Measurements from ENCODE around the gene ADRB2. TPM values are rescaled to one million over a fixed set of nuclear protein-coding genes. Genes with fewer than 3 reads are reported as not detected.

The ADRB2 gene
- total and polyA plus RNA-seq, 4 donors = 1.2 to 7.6 (median 3.8) TPM

- H3K27ac ChIP-seq (ENCODE audit: low read depth in 1 of 2, low read length in 2 of 2) = no peak overlapping the region
Measured at GRCh38 chr5:148856424-148856823, 30.0 kb downstream of the ADRB2 start.

DNA sequence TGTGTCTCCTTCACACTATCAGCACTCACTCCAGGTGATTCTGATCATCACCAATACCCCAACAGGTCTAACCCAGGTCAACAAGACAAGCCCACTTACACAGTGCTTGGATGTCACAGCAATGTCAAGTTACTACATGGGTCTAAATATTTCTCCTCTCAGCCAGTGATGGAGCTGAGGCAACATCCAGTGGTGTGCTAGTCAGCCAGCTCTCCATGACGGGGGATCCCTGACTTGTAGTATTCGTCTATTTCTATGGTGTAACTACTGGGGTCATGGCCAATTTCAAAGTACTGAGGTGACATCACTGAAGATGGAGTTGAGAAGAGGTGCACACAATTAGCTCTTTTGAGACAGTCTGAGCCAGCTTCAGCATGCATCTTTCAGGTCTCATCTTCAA, 31.1 kb downstream of the ADRB2 start:
- Histone ChIP-seq H3K9me3 (ENCODE audit: control insufficient read depth in 4 of 4, low read length in 3 of 4) (no peaks in the 10 kb centered on the region), H3K27ac (ENCODE audit: low read depth in 1 of 2, low read length in 2 of 2) (no peak overlapping the region), H3K4me1 (ENCODE audit: control insufficient read depth in 4 of 4, insufficient read depth in 4 of 4, low read length in 3 of 4) (peaks cover 0 to 6% (median 1%) of the 10 kb centered on the region in 4 donors), H3K36me3 (ENCODE audit: control insufficient read depth in 4 of 4, insufficient read depth in 3 of 4, low read depth in 1 of 4, low read length in 3 of 4) (no peaks in the 10 kb centered on the region), H3K9ac (ENCODE audit: low read depth in 1 of 2, low read length in 2 of 2) (no peak overlapping the region), H3K4me3 (ENCODE audit: low read depth in 1 of 3, low read length in 3 of 3) (no peak overlapping the region), H3K27me3 (ENCODE audit: control insufficient read depth in 4 of 4, insufficient read depth in 4 of 4, low read length in 3 of 4) (no peaks in the 10 kb centered on the region)
- no peak for TF ChIP-seq REST (IDR thresholded peaks at IDR 0.05)
- TF ChIP-seq NR2F2 (IDR thresholded peaks at IDR 0.05) = no peak
- TF ChIP-seq MAX (IDR thresholded peaks at IDR 0.05) = no peak
- TF ChIP-seq HNF4A (conservative IDR thresholded peaks at IDR 0.05) = no peak
- no peak for TF ChIP-seq HNF4G (IDR thresholded peaks at IDR 0.05)
- no peak for TF ChIP-seq ATF3 (IDR thresholded peaks at IDR 0.05)
- no peak for TF ChIP-seq TAF1 (conservative IDR thresholded peaks at IDR 0.05)
- no peak for TF ChIP-seq EGR1 (IDR thresholded peaks at IDR 0.05; ENCODE audit: low read depth in 2 of 2)
- no peak for TF ChIP-seq CTCF (IDR thresholded peaks at IDR 0.05; ENCODE audit: low read depth, low read length, missing input control)
- no peak for TF ChIP-seq YY1 (IDR thresholded peaks at IDR 0.05)
- TF ChIP-seq, protein P1, sequence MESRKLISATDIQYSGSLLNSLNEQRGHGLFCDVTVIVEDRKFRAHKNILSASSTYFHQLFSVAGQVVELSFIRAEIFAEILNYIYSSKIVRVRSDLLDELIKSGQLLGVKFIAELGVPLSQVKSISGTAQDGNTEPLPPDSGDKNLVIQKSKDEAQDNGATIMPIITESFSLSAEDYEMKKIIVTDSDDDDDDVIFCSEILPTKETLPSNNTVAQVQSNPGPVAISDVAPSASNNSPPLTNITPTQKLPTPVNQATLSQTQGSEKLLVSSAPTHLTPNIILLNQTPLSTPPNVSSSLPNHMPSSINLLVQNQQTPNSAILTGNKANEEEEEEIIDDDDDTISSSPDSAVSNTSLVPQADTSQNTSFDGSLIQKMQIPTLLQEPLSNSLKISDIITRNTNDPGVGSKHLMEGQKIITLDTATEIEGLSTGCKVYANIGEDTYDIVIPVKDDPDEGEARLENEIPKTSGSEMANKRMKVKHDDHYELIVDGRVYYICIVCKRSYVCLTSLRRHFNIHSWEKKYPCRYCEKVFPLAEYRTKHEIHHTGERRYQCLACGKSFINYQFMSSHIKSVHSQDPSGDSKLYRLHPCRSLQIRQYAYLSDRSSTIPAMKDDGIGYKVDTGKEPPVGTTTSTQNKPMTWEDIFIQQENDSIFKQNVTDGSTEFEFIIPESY (IDR thresholded peaks at IDR 0.05) = no peak
- no peak for TF ChIP-seq FOXA2 (IDR thresholded peaks at IDR 0.05)
- TF ChIP-seq GABPA (IDR thresholded peaks at IDR 0.05 in 1 of 2, conservative IDR thresholded peaks at IDR 0.05 in 1 of 2) = no peak
- no peak for TF ChIP-seq FOXA1 (IDR thresholded peaks at IDR 0.05)
- no peak for TF ChIP-seq SP1 (IDR thresholded peaks at IDR 0.05)
- no peak for TF ChIP-seq RAD21 (IDR thresholded peaks at IDR 0.05)
- TF ChIP-seq JUND (IDR thresholded peaks at IDR 0.05) = no peak
- TF ChIP-seq RXRA (IDR thresholded peaks at IDR 0.05) = no peak
- no peak for DNase-seq (ENCODE audit: low spot score)
- 84% methylated on average over 2 of the region's 2 CpGs for WGBS

More at GRCh38 chr5:148856424-148856823, 30.0 kb downstream of the ADRB2 start:
- WGBS = 85% methylated on average over 1 of the region's 1 CpG
- H3K9ac ChIP-seq (ENCODE audit: low read depth in 1 of 2, low read length in 2 of 2) = no peak overlapping the region
- no peaks in the 10 kb centered on the region for H3K9me3 ChIP-seq (ENCODE audit: control insufficient read depth in 4 of 4, low read length in 3 of 4)
- no peak overlapping the region for H3K4me3 ChIP-seq (ENCODE audit: low read depth in 1 of 3, low read length in 3 of 3)
- no peaks in the 10 kb centered on the region for H3K27me3 ChIP-seq (ENCODE audit: control insufficient read depth in 4 of 4, insufficient read depth in 4 of 4, low read length in 3 of 4)
- TF ChIP-seq, protein P1 (IDR thresholded peaks at IDR 0.05) = no peak
- no peaks in the 10 kb centered on the region for H3K36me3 ChIP-seq (ENCODE audit: control insufficient read depth in 4 of 4, insufficient read depth in 3 of 4, low read depth in 1 of 4, low read length in 3 of 4)
- DNase-seq (ENCODE audit: low spot score) = no peak
- H3K4me1 ChIP-seq (ENCODE audit: control insufficient read depth in 4 of 4, insufficient read depth in 4 of 4, low read length in 3 of 4) = peaks cover 0 to 6% (median 1%) of the 10 kb centered on the region in 4 donors

Data from liver (tissue), 9 donors.